Loucy (cell line): ENCODE results near the gene PLTP.

Source experiments
- EZH2phosphoT487 ChIP-seq: fragments of 200-600 bp; IDR thresholded peaks from 2 replicates; pipeline ENCODE4 v1.6.1; 2018; ENCODE audit warnings: antibody characterized with exemption, mild to moderate bottlenecking, moderate library complexity, borderline replicate concordance
- TF ChIP-seq, protein P1 (sequence below): fragments of 200-600 bp; sonication (generic); conservative IDR thresholded peaks from 2 replicates; pipeline ENCODE4 v1.5.1; 2014; ENCODE audit warnings: mild to moderate bottlenecking, antibody characterized with exemption, low read length

DNA sequence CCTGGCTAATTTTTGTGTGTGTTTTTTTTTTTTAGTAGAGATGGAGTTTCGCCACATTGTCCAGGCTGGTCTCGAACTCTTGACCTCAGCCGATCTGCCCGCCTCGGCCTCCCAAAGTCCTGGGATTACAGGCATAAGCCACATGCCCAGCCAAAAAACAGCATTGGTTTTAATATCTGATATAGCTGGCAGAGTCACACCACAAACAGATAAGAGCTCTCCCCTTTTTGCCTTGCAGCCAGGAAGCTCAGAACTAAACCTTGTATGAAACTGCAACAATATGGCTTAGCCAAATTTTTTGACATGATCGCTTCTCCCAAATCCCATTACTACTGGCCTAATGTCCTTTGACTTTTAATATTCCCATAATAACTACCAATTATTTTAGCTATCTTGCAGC is 59.6 kb downstream of the PLTP start:
- TF ChIP-seq, protein P1, sequence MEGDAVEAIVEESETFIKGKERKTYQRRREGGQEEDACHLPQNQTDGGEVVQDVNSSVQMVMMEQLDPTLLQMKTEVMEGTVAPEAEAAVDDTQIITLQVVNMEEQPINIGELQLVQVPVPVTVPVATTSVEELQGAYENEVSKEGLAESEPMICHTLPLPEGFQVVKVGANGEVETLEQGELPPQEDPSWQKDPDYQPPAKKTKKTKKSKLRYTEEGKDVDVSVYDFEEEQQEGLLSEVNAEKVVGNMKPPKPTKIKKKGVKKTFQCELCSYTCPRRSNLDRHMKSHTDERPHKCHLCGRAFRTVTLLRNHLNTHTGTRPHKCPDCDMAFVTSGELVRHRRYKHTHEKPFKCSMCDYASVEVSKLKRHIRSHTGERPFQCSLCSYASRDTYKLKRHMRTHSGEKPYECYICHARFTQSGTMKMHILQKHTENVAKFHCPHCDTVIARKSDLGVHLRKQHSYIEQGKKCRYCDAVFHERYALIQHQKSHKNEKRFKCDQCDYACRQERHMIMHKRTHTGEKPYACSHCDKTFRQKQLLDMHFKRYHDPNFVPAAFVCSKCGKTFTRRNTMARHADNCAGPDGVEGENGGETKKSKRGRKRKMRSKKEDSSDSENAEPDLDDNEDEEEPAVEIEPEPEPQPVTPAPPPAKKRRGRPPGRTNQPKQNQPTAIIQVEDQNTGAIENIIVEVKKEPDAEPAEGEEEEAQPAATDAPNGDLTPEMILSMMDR = no peak
- no peak for TF ChIP-seq EZH2phosphoT487
